COLO668 (cell line): ENCODE results near the gene SIK3.

Experiments
- DNase-seq: peaks from one replicate; lab custom pipeline; 2025; ENCODE audit not compliant: unreplicated experiment; lab: John Stamatoyannopoulos, UW

SIK3 gene

GRCh38 chr11:117010808-117011540 is 87.3 kb downstream of the SIK3 start:
- DNase-seq, result no peak

GRCh38 chr11:117009905-117010605 is 88.2 kb downstream of the SIK3 start:
- no peak for DNase-seq

- DNase-seq, result no peak
Measured at GRCh38 chr11:117005758-117006157, 92.5 kb downstream of the SIK3 start.

GRCh38 chr11:117002639-117003299 is 95.5 kb downstream of the SIK3 start:
- DNase-seq, result no peak

- DNase-seq, result no peak
Measured at GRCh38 chr11:117000014-117000737, 98.1 kb downstream of the SIK3 start.

- no peak for DNase-seq
Measured at GRCh38 chr11:116997071-116997470, 101.2 kb downstream of the SIK3 start.

- no peak for DNase-seq
Measured at GRCh38 chr11:116994195-116994594, 104.0 kb downstream of the SIK3 start.

- no peak for DNase-seq
Measured at GRCh38 chr11:116993599-116993998, 104.6 kb downstream of the SIK3 start.

- DNase-seq, result no peak
Measured at GRCh38 chr11:116991491-116991890, 106.7 kb downstream of the SIK3 start.

- no peak for DNase-seq
Measured at GRCh38 chr11:116990811-116991210, 107.4 kb downstream of the SIK3 start.

GRCh38 chr11:116990061-116990473 is 108.2 kb downstream of the SIK3 start:
- DNase-seq, result no peak

GRCh38 chr11:116989184-116989583 is 109.0 kb downstream of the SIK3 start:
- no peak for DNase-seq

GRCh38 chr11:116986521-116987105 is 111.6 kb downstream of the SIK3 start:
- DNase-seq, result no peak

GRCh38 chr11:116984589-116984988 is 113.6 kb downstream of the SIK3 start:
- no peak for DNase-seq

GRCh38 chr11:116984186-116984585 is 114.0 kb downstream of the SIK3 start:
- no peak for DNase-seq

- no peak for DNase-seq
Measured at GRCh38 chr11:116981266-116981885, 116.9 kb downstream of the SIK3 start.

GRCh38 chr11:116980136-116980793 is 118.0 kb downstream of the SIK3 start:
- DNase-seq, result no peak

- no peak for DNase-seq
Measured at GRCh38 chr11:116976941-116977570, 121.2 kb downstream of the SIK3 start.

GRCh38 chr11:116975661-116976060 is 122.6 kb downstream of the SIK3 start:
- DNase-seq, result no peak

- DNase-seq, result no peak
Measured at GRCh38 chr11:116973270-116973669, 125.0 kb downstream of the SIK3 start.
